Fibroblast of villous mesenchyme (primary cell): ENCODE results near the gene ICAM4. TPM values are rescaled to one million over a fixed set of nuclear protein-coding genes. Genes with fewer than 3 reads are reported as not detected.

Source experiments
- DNase-seq: peaks from one replicate; pipeline ENCODE4 v3.0.0-alpha.2; 2010; ENCODE audit warnings: low read depth
- H3K4me3 ChIP-seq: 2 replicates; pipeline ENCODE4 v1.5.1; 2011; ENCODE audit warnings: low read depth, mild to moderate bottlenecking, low read length
- CTCF ChIP-seq: IDR thresholded peaks from 2 replicates; pipeline ENCODE4 v1.5.1; 2012; ENCODE audit warnings: low read depth, mild to moderate bottlenecking, low read length; ENCODE audit not compliant: insufficient read depth
- total RNA-seq: library from RNA; depleted of rRNA; stranded (reverse); fragments of >200 nt; gene quantifications from 2 replicates; pipeline ENCODE4 v1.2.3, GENCODE V29; 2012

ICAM4 gene
- total RNA-seq, 1 donor: 4.7 TPM

GRCh38 chr19:10295847-10296591 lies 9.3 kb downstream of the ICAM4 start:
- no peak for TF ChIP-seq CTCF
- no peak for DNase-seq
- peak overlapping the region; percentile 15 for H3K4me3 ChIP-seq

- no peak for DNase-seq
- H3K4me3 ChIP-seq: no peak overlapping the region
Measured at GRCh38 chr19:10299545-10300458, 13.0 kb downstream of the ICAM4 start.

GRCh38 chr19:10305139-10305806 lies 18.5 kb downstream of the ICAM4 start:
- H3K4me3 ChIP-seq: no peak overlapping the region
- peak; percentile 8 for DNase-seq
- TF ChIP-seq CTCF: no peak

More at GRCh38 chr19:10299545-10300458, 13.0 kb downstream of the ICAM4 start:
- no peak for TF ChIP-seq CTCF

- H3K4me3 ChIP-seq: no peak overlapping the region
- no peak for DNase-seq
- TF ChIP-seq CTCF: no peak
Measured at GRCh38 chr19:10306327-10306726, 19.6 kb downstream of the ICAM4 start.

GRCh38 chr19:10309423-10309822 lies 22.7 kb downstream of the ICAM4 start, which contains the start of gene ZGLP1:
Gene ZGLP1 (minus strand): TSS chr19:10309815.
- no peak for TF ChIP-seq CTCF
- H3K4me3 ChIP-seq: no peak within 1 kb of the TSS
- DNase-seq: no peak

GRCh38 chr19:10315335-10316214 lies 28.8 kb downstream of the ICAM4 start, which contains the start of gene FDX2:
Gene FDX2 (minus strand): TSS chr19:10316015. CDS start chr19:10315996, 19 bp downstream.
- no peak for TF ChIP-seq CTCF
- H3K4me3 ChIP-seq: peak within 1 kb of the TSS; percentile 70
- DNase-seq: peak; percentile 74
